GM20431 (cell line): Measurements from ENCODE around the gene SPINT2.
"Not testable (repeated sequence)": the region's sequence is repeated elsewhere in the genome, so short reads cannot be mapped to it uniquely, and the experiment has no call there.

Experiments used
- in situ Hi-C: fragments of 300-500 bp; cut with MseI, MboI; formaldehyde crosslinking; loops from one replicate; pipeline ENCODE4 v1.15.0; 2020; ENCODE audit warnings: low sequenced_read_pairs; ENCODE audit not compliant: unreplicated experiment

Gene SPINT2, protein sequence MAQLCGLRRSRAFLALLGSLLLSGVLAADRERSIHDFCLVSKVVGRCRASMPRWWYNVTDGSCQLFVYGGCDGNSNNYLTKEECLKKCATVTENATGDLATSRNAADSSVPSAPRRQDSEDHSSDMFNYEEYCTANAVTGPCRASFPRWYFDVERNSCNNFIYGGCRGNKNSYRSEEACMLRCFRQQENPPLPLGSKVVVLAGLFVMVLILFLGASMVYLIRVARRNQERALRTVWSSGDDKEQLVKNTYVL

DNA sequence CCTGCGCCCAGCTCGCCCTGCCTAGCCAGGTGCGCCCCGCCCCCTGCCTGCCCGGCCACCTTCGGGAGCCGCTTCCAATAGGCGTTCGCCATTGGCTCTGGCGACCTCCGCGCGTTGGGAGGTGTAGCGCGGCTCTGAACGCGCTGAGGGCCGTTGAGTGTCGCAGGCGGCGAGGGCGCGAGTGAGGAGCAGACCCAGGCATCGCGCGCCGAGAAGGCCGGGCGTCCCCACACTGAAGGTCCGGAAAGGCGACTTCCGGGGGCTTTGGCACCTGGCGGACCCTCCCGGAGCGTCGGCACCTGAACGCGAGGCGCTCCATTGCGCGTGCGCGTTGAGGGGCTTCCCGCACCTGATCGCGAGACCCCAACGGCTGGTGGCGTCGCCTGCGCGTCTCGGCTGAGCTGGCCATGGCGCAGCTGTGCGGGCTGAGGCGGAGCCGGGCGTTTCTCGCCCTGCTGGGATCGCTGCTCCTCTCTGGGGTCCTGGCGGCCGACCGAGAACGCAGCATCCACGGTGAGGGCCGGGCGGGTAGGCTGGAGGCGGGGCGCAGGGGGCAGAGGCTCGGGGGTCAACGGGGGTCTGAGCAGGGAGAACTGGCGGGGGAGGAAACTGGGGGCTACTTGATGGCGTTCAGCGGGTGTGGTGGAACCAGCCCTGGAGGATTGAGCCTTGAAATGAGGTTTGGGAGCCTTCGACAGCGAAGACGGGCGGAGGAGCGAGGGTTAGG is at the start of gene SPINT2:
Gene SPINT2 (plus strand): TSS at position 88 of the 727 bp plus-strand sequence. CDS start 320 bp downstream, at position 408.
- in situ Hi-C loops = no loop called here

DNA sequence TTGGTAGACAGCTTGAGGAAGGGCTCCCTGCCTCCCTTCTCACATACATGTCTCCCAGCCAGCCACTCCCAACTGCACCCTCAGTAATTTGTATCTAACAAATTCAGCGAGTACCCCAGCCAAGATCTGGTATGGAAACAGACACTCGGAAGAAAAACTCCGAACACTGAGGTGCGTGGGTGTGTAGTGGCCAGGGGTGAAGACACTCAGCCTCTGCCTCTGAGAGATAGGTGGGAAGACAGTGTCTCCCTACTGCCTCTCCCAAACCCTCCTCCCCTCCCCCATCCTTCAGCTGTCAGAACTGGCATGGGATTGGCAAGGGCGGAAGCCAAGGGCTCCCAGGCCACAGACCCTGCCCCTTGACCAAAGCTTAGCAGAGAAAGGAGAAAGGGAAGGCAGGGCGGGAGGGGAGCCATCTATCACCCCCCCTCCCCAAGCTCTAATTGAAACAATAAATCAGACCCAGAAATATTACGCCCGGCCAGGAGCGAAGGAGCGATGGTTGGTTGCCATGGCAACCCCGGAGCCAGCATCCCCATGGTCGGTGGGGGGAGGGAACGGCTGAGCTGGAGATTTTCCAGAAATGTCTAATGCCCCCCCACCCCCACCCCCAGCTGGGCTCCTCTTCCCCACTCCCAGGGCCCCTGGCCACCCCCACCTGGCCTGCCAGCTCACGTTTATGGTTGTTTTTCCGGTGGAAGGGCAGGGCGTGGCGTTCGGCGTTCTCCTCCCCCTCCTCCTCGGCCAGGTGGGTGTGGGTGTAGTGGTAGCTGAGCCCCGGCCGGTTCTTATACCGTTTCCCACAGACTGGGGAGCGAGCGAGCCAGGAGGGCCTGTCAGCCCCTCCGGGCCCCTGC is 47.4 kb upstream of the SPINT2 start:
- in situ Hi-C loops = loop anchor here (25.0 kb wide), 1 partner anchor 330 kb away; no protein-coding TSS in a partner anchor

DNA sequence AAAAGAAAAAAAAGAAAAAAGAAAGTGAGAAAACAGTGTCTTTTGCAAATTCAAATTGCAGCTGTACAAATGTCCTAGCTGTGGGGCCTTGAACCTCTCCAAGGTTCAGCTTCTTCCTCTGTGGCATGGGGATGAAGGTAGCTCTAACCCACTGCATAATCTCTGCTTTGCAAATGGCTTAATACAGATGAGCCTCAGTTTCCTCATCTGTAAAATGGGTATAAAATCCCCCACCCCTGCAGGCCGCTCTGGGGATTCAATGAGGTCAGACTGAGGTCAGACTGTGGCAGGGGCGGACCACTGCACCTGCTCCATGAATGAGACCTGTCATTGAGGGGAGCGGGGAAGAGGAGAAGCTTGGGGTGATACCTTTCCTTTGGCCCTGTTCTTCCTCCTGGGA is 46.2 kb upstream of the SPINT2 start:
- in situ Hi-C loops = loop anchor here (25.0 kb wide), 1 partner anchor 331 kb away; no protein-coding TSS in a partner anchor

DNA sequence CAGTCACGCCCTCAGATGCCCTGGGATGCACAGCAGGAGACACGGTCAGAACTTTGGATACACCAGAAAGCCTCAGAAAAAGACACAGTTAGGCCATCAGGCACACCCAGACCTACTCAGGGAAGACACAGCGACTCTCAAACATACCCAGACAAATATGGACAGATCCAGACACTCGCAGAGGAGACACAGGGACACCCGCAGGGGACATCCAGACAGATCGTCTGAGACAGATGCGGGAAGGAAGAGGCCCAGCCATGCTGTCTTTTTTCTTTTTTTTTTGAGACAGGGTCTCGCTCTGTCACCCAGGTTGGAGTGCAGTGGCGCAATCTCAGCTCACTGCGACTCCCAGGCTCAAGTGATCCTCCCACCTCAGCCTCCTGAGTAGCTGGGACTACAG is 45.2 kb upstream of the SPINT2 start:
- in situ Hi-C loops = loop anchor here (25.0 kb wide), 1 partner anchor 332 kb away; no protein-coding TSS in a partner anchor

DNA sequence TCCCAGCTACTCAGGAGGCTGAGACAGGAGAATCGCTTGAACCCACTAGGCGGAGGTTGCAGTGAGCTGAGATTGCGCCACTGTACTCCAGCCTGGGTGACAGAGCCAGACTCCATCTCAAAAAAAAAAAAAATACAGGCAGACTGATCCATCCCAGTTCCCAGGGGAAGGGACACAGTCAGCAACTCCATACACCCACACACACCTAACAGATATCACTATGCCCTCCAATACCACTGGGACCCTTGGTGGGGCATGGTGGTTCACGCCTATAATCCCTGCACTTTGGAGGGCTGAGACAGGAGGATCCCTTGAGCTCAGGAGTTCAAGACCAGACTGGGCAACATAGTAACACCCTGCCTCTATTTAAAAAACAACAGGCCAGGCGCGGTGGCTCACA is 43.0 kb upstream of the SPINT2 start:
- in situ Hi-C loops = loop anchor here (25.0 kb wide), 1 partner anchor 334 kb away; no protein-coding TSS in a partner anchor

DNA sequence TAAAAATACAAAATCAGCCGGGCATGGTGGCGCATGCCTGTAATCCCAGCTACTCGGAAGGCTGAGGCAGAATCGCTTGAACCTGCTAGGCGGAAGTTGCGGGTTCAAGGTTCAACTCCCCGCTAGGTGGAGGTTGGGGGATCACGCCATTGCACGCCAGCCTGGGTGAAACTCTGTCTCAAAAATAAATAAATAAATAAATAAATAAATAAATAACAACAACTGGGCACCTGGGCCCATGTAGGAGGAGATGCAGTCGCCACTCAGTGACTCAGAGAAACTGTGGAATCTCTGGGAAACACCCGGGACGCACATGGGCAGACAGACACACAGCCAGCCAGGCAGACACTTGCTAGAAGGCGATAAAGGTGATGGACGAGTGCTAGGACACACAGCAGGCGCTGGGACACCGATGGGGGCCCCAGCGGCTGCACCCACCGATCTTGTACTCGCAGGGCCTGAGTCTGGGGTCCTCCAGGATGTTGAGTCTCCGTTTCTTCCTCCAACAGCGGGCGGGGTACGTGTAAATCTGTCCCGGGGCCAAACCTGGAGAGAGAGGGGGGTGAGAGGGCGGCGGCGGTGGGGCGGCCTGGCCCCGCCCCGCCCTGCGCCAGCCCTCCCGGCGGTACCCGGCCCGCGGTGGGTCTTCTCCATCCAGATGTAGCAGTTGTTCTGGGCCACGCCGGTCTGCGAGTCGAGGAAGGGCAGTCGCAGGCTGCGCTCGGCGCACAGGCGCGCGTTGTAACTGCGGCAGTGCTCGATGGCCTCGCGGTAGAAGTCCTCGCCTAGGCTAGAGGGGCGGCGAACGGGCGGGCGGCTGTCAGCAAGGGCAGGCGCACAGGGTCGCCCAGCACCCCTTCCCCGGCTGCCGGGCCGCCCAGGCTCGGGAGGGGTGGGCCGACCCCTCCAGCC is 42.2 kb upstream of the SPINT2 start:
- in situ Hi-C loops = loop anchor here (25.0 kb wide), 1 partner anchor 335 kb away; no protein-coding TSS in a partner anchor

DNA sequence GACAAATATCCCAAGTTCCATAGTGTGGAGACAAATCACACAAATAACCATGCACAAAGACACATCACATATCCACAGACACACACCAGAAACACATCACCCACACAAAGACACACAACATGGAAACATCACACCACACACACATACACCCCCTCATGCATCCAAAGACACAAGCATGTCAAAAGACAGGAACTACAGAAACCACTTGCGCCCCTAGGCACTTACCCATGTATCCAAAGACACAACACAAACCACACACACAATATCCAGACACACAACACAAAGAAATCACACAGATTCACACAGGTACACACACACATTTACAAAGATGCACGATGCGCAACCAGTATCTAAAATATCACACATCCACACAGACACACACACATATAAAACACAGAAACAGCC is 41.3 kb upstream of the SPINT2 start:
- in situ Hi-C loops = loop anchor here (25.0 kb wide), 1 partner anchor 336 kb away; no protein-coding TSS in a partner anchor

DNA sequence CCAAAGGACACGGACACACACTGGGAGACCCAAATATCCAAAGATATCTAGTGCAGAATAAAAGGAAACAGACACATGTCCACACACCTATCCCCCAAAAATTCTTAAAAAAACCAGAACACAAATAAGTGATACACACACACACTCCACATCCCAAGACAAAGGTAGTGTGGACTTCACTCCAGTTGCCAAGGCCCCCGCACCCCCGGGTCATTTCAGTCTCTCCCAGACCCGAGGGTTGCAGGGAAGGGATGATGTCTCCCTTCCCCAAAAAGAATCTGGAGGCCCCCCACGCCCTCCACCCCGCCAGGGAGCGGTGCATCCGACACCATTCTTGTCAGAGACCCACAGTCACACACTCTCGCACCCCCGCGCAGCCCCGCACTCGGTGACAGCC is 40.8 kb upstream of the SPINT2 start:
- in situ Hi-C loops = loop anchor here (25.0 kb wide), 1 partner anchor 336 kb away; no protein-coding TSS in a partner anchor

DNA sequence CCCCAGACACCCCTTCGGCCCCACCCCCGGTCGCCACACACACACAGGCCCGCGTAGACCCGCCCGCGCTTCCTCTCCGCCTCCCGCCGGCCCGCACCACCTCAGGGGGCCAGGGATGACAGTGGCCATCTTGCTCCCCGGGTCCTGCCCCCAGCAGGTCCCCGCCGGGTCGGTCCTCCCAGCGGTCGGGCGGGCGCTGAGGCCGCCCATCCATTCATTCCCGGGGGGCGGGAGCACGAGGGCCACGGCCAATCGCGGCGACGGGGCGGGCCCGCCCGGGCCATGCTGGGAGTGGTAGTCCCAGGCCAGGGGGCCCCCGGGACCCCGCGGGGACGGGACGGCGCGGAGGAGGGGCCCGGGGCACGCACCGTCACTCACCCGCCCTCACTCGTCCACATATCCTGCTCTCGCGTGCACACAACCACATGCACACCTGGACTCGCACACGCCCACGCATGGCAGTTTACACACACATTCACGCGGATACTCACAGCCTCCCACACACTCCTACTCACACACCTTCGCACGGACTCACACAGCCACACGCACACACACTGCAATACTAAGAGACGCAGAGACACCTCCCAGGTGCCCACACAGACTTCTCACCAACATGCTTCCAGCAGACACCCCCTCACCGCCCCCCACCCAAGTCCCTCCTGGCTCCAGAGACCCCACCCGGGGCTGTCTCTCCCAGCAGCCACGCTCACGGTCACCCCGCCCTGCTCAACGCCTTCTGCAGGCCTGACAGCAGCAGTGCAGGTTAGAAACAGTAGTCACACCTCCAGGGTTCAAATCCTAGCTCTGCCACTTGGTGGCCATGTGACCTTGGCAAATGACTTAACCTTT is 40.1 kb upstream of the SPINT2 start, which contains the start of gene DPF1:
Gene DPF1 (minus strand): TSS at position 209 of the 849 bp plus-strand sequence. CDS start 80 bp downstream, at position 129.
- in situ Hi-C loops = loop anchor here (25.0 kb wide), 1 partner anchor 337 kb away; no protein-coding TSS in a partner anchor

DNA sequence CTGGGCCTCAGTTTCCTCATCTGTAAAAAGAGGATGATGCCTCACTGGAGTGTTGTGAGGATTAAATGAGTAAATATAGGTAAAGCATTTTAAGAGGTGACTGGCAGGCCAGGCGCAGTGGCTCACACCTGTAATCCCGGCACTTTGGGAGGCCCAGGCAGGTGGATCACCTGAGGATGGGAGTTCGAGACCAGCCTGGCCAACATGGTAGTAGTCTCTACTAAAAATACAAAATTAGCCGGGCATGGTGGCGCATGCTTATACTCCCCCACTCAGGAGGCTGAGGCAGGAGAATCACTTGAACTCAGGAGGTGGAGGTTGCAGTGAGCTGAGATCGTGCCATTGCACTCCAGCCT is 39.5 kb upstream of the SPINT2 start:
- in situ Hi-C loops = loop anchor here (25.0 kb wide), 1 partner anchor 338 kb away; no protein-coding TSS in a partner anchor

DNA sequence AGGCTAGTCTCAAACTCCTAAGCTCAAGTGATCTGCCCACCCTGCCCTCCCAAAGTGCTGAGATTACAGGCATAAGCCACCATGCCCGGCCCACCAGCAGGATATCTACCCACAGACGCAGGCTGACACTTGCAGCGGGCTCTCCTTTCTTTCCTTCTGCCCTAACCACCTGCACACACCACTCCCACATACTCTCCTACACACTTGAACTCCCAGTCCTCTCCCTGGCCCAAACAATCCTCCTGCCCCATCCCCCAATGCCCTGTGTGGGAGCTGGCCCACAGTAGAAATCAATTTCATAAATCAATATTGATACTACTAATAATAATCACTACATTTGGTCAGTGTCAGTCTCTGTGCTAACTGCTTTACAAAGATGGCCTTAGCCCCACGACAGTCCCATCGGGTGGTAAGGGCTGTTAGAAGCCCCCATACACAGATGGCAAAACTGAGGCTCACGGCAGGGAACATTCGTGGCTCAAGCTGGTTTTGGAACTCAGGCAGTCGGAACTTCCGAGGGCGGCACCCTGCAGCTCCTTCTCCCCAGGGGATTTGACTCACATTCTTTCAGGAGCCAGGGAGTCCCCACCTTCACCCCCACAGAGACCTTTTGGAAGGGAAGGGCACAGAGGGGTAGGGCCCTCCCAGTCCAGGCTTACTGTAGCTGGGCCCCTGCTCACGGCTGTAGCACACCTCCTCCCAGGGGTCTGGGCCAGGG is 36.9 kb upstream of the SPINT2 start:
- in situ Hi-C loops = no loop called here

DNA sequence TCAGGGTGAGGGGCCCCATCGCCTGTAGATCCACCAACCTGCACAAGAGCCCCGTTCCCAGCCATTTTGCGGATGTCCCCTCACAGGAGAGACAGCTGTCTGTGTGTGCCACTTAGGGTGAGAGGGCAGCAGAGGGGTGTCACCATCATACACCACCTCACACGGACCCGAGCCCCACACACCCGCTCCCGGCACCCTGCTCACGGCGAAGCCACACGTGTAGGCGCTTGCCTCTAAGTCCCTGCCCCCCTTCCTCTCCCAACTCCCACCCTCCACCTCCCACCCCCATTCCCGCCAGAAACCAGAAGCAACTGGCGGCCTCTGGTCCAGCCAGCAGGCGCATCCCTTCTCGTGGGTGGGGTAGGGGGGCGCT is 36.4 kb upstream of the SPINT2 start:
- in situ Hi-C loops = no loop called here

DNA sequence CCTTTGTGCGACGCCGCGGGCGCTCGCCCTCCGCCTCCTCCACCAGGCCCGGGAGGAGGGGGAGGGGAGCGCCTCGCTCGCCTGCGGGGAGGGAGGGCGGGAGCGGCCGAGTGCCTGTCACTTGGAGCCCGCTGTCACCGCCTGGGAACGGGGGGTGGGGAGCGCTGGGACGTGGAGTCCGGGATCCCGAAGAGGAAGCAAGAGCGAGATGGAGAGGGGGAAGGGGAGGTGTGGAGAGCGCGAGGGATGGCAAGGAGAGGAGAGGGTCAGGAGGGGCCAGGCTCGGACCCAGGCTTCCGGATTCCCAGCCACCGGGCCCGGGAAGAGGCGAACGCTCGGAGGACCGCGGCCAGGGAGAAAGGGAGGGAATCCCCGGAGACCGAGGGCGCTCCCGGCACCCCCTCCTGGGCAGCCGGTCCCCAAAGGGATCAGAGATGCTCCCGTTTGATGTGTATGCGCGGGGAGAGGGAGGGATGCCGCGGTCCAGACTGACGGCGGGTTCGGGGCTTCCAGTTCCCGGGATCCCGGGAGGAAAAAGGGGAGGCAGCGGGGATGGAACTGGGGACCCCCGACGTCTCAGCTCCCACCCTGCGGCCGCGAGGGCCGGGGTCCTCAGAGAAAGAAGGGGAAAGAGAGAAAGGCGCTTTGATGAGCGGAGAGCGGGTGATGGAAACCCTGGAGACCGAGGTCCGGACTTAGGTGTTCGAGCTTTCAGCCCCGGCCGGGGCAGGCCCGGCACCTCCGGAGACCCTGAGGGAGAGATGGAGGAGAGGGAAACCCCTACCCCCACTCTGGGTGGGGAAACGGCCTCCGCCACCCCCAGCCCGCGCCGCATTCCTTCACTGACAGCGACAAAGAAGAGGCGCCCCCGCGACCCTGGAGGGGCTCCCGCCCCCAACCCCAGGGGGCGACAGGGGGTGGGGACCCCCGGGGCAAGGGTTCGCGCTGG is 35.6 kb upstream of the SPINT2 start:
- in situ Hi-C loops = no loop called here

DNA sequence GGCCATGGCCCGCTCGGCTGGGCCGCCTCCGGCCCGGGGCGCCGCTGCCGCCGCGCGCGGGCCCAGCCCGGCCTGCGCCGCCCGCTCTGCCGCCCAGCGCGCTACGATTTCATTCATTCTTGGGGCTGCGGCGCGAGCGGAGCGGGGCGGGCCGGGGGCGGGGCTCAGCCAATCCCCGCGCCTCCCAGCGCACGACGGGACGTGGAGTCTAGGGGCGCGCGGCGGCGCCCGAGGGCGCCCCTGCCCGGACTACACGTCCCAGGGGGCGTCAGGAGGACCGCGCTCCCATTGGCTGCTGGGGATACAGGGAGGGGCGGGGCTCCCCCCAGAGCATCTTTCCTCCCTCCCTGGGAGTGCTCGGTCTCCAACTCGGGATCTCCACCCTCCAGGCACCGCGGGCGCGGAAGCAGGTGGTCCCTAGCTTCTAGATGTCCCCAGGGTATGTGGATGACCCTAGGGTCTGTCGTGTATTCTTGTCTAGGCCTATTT is 34.7 kb upstream of the SPINT2 start:
- in situ Hi-C loops = no loop called here

DNA sequence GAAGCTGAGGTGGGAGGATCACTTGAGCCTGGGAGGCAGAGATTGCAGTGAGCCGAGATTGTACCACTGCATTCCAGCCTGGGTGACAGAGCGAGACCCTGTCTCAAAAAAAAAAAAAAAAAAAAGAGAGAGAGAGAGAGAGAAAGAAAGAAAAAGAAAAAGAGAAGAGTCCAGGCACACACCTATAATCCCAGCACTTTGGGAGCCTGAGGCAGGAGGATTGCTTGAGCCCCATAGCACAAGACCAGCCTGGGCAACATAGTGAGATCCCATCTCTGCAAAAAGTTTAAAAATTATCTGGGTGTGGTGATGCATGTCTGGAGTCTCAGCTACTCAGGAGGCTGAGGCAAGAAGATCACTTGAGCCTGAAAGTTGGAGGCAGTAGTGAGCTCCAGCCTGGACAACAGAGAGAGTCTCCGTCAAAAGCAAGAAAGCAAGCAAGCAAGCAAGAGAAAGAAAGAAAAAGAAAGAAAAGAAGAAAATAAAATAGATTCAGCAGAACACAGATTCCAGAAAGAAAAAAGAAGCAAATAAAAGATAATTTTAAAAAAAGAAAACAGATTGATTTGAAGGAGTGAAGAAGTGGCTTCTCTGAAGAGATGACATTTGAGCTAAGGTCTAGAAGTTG is 33.8 kb upstream of the SPINT2 start:
- in situ Hi-C loops = not testable (repeated sequence)

DNA sequence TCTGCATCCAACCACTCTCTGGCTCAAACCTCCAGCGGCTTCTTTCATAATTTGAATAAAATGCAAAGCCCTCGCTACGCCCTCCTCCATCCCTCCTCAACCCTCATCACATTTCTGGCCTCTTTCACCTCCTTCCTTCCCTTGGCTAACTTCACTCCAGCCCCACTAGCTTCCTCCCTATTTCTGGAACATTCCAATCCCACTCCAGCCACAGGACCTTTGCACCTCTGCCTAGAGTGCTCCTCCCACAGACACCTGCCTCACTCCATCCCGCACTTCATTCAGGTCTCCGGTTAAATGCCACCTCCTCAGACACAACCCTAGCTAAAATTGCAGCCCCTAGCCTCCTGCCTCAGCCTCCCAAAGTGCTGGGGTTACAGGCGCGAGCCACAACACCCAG is 32.5 kb upstream of the SPINT2 start:
- in situ Hi-C loops = no loop called here
